Breast epithelium (tissue), 3 donors: ENCODE measurements around the gene GPC5.

Experiments
- CTCF ChIP-seq, 3 donors: fragments of 450-650 bp; IDR thresholded peaks; one replicate each; pipeline ENCODE4 v1.5.1; 2016 to 2017; ENCODE audit warnings: antibody characterized with exemption in 3 of 3, mild to moderate bottlenecking in 3 of 3, moderate library complexity in 3 of 3
- POLR2AphosphoS5 ChIP-seq, 3 donors: sonication (generic); formaldehyde crosslinking; IDR thresholded peaks; one replicate each; pipeline ENCODE4 v1.6.1; 2017; ENCODE audit warnings: antibody characterized with exemption in 3 of 3

DNA sequence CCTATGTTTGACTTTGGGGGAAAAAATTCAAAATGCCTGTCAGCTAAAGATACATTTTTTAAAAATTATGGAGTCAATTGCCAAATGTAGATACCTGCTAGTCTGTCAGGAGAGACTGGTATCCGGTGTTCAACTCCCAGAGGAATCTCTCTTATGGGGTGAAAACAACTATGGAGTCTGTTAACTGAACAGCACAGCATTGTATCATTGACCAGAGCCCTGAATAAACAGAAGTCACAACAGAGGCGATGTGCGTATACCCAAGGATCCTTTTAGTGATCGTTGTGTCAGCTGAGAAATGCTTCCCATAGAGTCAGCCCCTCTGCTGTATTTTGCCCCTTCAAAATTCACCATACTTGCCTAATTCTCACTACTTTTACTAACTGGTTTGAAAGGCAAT lies 257.3 kb downstream of the GPC5 start:
- no peak for TF ChIP-seq CTCF (IDR thresholded peaks at IDR 0.05)
- no peak for TF ChIP-seq POLR2AphosphoS5 (IDR thresholded peaks at IDR 0.05)
